GM21528 (cell line): Measurements from ENCODE around the gene UQCRFS1.

Experiments
- ATAC-seq: cut with Tn5 transposase; IDR thresholded peaks from one replicate; pipeline ENCODE4 v1.9.1; 2021; ENCODE audit warnings: mild to moderate bottlenecking, moderate library complexity; ENCODE audit not compliant: unreplicated experiment, low FRiP score

The UQCRFS1 gene

DNA sequence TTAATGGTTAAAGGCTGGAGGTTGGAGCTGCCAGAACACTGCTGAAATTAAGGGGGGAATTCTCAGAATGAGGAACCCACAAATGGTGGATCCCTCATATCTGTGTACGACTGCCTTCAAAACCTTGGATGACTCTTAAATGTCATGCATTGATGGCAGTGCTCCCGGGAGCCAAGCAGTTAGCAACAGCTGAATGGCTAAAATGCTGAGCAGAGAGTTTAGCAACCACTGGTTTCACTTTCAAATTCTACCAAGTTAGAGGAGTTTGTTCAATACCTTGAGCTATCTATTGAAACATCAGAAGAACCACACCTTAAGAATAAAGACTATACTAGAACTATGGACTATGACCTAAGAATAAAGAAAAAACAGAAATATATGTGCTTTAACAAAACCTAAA is 41.4 kb downstream of the UQCRFS1 start:
- ATAC-seq, result no peak

DNA sequence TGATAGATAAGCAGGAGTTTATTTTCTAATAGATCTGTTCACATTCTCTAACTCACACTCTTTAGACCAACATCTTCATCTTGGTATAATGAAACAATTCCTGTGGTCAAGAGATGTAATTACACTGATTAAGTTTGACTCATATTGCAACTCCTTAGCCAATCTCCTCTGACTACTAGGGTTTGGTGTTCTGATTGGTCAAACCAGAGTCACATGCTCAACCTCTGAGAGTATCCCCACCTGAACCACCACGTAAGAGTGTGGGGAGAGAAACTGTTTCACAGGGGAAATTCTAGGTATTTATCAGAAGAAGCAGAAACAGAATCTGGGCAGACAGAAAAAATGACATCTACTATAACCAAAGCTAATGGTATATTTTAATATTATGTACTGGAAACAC is 42.4 kb downstream of the UQCRFS1 start:
- no peak for ATAC-seq

DNA sequence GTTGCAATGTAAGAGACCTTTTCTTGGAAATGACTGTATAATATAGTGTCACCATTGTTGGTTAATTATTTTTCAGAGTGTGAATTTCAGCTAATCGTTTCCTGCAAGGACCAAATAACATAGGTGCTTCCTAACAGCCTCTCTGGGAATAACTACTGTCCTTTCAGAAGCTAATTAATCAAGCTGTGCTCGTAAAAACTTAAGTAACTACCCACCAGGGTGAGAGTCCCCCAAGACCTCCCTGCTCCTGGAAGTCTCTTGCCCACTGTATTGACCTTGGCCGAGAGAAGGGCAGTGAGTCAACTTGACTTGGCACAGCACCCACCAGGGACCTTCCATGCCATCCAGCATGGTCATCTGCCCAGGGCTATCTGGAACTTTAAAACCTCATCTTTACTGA is 50.3 kb downstream of the UQCRFS1 start:
- ATAC-seq, result no peak

DNA sequence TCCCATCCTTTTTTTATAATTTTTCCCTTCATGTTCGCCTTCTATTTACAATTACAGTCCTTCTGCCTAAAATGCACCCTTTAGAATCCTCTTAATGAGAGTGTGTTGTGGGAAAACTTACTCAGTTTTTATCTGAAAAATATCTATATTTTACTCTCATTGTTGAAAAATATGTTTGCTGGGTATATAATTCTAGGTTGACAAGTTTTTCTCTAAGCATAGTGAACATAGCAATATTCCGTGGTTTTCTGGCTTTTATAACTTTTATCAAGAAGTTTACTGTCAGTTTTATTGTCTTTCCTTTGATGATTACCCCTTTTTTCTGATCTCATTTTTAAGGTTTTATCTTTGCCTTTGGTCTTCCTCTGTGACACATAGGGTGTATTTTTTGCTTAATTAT is 57.3 kb downstream of the UQCRFS1 start:
- ATAC-seq, result no peak
